Measurements from ENCODE around the gene CRKL. TPM values are rescaled to one million over a fixed set of nuclear protein-coding genes. Genes with fewer than 3 reads are reported as not detected.
"Not testable (repeated sequence)": the region's sequence is repeated elsewhere in the genome, so short reads cannot be mapped to it uniquely, and the experiment has no call there.

Gene CRKL
- total and polyA plus RNA-seq, 9 donors: 36.4 to 56.8 (median 45.2) TPM

DNA sequence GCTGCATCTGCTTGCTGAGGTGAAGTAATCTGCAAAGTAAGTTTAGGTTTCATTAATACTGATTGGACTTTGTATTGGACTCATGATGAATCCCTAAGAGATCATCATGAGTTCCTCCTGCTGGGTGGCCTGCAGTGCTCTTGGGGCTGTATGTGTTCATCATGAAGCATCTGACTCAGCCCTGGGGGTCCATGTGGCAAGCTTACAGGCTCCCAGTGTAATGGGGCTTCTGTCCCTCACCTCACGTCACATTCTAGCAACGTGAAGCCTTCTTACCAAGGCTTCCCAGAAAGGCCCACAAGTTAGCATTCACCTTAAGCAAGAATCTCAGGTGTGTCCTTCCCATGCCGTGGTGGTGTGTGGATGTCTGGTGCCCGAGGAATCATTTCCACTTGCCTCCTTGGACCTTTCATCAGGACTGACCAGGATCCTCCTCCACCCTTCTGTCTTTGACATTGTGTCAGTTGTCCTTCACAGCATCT is 23.7 kb downstream of the CRKL start:
- Histone ChIP-seq H3K27ac (ENCODE audit: low read length) (no peak overlapping the region), H3K36me3 (ENCODE audit: control insufficient read depth, insufficient read depth, low read length) (peaks cover 17% of the 10 kb centered on the region), H3K27me3 (ENCODE audit: control insufficient read depth, insufficient read depth, low read length) (no peaks in the 10 kb centered on the region), H3K4me1 (ENCODE audit: control insufficient read depth, insufficient read depth, low read length) (peaks cover 6% of the 10 kb centered on the region), H3K4me3 (ENCODE audit: low read length) (no peak overlapping the region), H3K9me3 (replicated peaks; ENCODE audit: control insufficient read depth, low read depth, low read length) (no peaks in the 10 kb centered on the region)
- DNase-seq: no peak
- 80% methylated on average over 1 of the region's 4 CpGs for WGBS (ENCODE audit: insufficient coverage)

DNA sequence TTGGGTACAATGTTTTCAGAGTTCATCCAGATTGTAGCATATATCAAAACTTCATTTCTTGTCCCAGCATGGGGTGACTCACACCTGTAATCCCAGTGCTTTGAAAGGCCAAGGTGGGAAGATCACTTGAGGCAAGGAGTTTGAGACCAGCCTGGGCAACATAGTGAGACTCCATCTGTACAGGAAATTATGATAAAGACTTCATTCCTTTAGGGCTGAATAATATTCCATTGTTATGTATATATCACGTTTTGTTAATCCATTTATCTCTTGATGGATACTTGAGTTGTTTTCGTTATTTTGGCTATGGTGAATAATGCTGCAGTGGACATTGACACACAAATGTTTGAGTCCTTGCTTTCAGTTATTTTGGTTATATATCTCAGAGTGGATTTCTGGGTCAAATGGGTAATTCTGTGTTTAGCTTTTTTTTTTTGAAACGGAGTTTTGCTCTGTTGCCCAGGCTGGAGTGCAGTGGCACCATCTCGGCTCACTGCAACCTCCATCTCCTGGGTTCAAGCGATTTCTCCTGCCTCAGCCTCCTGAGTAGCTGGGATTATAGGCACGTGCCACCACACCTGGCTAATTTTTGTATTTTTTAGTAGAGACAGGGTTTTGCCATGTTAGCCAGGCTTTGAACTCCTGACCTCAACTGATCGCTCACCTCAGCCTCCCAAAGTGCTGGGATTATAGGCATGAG is 25.1 kb downstream of the CRKL start:
- not testable (repeated sequence) for H3K27ac ChIP-seq (ENCODE audit: low read length); H3K9me3 ChIP-seq (replicated peaks; ENCODE audit: control insufficient read depth, low read depth, low read length); H3K27me3 ChIP-seq (ENCODE audit: control insufficient read depth, insufficient read depth, low read length); DNase-seq; H3K4me3 ChIP-seq (ENCODE audit: low read length); H3K4me1 ChIP-seq (ENCODE audit: control insufficient read depth, insufficient read depth, low read length)
- 65% methylated on average over 2 of the region's 7 CpGs for WGBS (ENCODE audit: insufficient coverage)
- H3K36me3 ChIP-seq (ENCODE audit: control insufficient read depth, insufficient read depth, low read length): peaks cover 14% of the 10 kb centered on the region

DNA sequence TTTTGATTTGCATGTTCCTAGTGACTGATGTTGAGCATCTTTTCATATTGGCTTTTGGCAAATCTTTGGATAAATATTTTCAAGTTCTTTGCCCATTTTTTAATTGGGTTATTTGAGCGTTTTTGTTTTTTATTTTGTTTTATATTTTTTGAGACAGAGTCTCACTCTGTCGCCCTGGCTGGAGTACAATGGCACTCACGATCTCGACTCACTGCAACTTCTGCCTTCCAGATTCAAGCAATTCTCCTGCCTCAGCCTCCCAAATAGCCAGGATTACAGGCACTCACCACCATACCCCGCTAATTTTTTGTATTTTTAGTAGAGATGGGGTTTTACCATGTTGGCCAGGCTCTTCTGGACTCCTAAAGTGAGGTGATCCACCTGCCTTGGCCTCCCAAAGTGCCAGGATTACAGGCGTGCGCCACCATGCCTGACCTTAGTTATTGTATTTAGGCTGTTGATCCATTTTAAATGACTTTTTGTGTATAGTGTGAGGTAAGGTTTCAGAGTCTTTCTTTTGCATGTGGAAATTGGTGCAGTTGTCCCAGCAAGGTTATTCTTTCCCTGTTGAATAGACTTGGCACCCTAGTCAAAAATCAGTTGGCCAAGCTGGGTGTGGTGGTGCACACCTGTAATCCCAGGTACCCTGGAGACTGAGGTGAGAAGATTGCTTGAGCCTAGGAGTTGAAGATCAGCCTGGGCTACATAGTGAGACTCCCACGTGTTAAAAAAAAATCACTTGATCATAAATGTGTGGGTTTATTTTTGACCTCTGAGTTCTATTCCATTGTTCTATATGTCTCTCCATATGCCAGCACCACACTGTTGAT is 26.1 kb downstream of the CRKL start:
- Histone ChIP-seq H3K36me3 (ENCODE audit: control insufficient read depth, insufficient read depth, low read length) (peaks cover 14% of the 10 kb centered on the region), H3K4me3 (ENCODE audit: low read length) (no peak overlapping the region), H3K4me1 (ENCODE audit: control insufficient read depth, insufficient read depth, low read length) (no peaks in the 10 kb centered on the region), H3K9me3 (replicated peaks; ENCODE audit: control insufficient read depth, low read depth, low read length) (no peaks in the 10 kb centered on the region), H3K27me3 (ENCODE audit: control insufficient read depth, insufficient read depth, low read length) (no peaks in the 10 kb centered on the region), H3K27ac (ENCODE audit: low read length) (no peak overlapping the region)
- DNase-seq: no peak
- WGBS (ENCODE audit: insufficient coverage): 100% methylated on average over 2 of the region's 8 CpGs

- no CpG with 5 or more reads among the region's 1 CpG for WGBS (ENCODE audit: insufficient coverage)
- Histone ChIP-seq H3K9me3 (replicated peaks; ENCODE audit: control insufficient read depth, low read depth, low read length) (no peaks in the 10 kb centered on the region), H3K27me3 (ENCODE audit: control insufficient read depth, insufficient read depth, low read length) (no peaks in the 10 kb centered on the region), H3K4me3 (ENCODE audit: low read length) (no peak overlapping the region), H3K27ac (ENCODE audit: low read length) (no peak overlapping the region), H3K4me1 (ENCODE audit: control insufficient read depth, insufficient read depth, low read length) (no peaks in the 10 kb centered on the region), H3K36me3 (ENCODE audit: control insufficient read depth, insufficient read depth, low read length) (peaks cover 16% of the 10 kb centered on the region)
- no peak for DNase-seq
Observed at GRCh38 chr22:20944042-20944441, 26.8 kb downstream of the CRKL start.

DNA sequence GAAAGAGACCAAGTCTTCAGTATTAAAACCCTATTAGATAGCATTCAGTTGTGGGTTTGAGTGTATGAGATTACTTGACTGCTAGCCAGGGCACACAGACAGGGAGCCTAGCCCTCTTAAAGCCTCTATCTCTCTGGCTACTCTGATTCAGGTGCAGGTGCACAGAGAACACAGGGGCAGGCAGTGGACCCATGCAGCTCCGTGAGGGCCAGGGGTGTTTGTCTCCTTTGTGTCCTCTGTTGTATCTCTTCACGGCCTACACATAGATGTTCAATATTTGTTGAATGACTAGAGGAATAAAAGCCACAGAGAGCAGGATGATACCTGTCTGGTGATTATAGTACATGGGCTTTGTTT is 28.3 kb downstream of the CRKL start:
- Histone ChIP-seq H3K9me3 (replicated peaks; ENCODE audit: control insufficient read depth, low read depth, low read length) (no peaks in the 10 kb centered on the region), H3K36me3 (ENCODE audit: control insufficient read depth, insufficient read depth, low read length) (peaks cover 29% of the 10 kb centered on the region), H3K4me3 (ENCODE audit: low read length) (no peak overlapping the region), H3K4me1 (ENCODE audit: control insufficient read depth, insufficient read depth, low read length) (no peaks in the 10 kb centered on the region), H3K27me3 (ENCODE audit: control insufficient read depth, insufficient read depth, low read length) (no peaks in the 10 kb centered on the region), H3K27ac (ENCODE audit: low read length) (no peak overlapping the region)
- DNase-seq: no peak
- WGBS (ENCODE audit: insufficient coverage): 88% methylated on average over 2 of the region's 2 CpGs

DNA sequence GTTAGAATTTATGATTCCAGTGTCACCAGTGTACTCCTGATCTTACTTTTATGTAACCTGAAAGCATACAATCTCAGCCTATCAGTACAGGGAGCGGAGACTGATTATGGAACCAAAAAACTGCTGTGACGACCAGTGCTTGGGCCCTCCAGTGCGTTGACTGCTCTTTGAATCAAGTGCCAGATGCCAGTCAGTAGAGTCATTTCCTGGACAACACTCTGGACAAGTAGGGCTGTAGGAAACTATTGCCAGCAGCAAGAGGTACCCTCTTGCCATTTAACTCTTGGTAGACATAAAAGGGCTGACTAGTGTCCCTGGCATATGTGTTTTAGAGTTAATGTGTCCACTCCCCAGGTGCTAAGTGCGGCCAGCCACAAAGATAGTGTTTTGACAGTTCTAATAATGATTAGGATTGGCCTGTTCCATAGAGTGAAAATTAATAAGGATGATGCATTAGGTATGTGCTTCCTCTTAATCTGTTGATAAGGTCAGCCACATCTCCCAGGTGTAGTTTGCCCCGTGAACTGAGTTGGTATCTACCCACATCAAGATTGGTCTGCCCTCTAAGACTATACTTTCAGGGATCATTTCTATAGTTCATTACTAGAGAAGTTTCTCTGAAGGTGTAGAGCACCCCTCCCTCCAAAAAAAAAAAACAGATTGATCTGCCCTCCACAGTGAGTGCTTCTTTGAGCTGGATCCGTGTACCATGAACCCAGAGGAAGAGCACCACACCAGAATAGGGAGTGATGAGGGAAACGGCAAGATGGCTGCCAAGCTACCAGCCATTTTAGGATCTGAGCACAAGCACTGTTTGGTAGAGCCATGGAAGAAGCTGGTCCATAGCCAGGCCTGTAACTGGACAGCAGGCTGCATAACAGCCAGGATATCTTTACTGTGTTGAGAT is 29.1 kb downstream of the CRKL start:
- H3K27ac ChIP-seq (ENCODE audit: low read length): no peak overlapping the region
- no peaks in the 10 kb centered on the region for H3K9me3 ChIP-seq (replicated peaks; ENCODE audit: control insufficient read depth, low read depth, low read length)
- WGBS (ENCODE audit: insufficient coverage): 88% methylated on average over 5 of the region's 7 CpGs
- no peak overlapping the region for H3K4me3 ChIP-seq (ENCODE audit: low read length)
- no peaks in the 10 kb centered on the region for H3K4me1 ChIP-seq (ENCODE audit: control insufficient read depth, insufficient read depth, low read length)
- H3K27me3 ChIP-seq (ENCODE audit: control insufficient read depth, insufficient read depth, low read length): no peaks in the 10 kb centered on the region
- peaks cover 37% of the 10 kb centered on the region for H3K36me3 ChIP-seq (ENCODE audit: control insufficient read depth, insufficient read depth, low read length)
- DNase-seq: no peak

DNA sequence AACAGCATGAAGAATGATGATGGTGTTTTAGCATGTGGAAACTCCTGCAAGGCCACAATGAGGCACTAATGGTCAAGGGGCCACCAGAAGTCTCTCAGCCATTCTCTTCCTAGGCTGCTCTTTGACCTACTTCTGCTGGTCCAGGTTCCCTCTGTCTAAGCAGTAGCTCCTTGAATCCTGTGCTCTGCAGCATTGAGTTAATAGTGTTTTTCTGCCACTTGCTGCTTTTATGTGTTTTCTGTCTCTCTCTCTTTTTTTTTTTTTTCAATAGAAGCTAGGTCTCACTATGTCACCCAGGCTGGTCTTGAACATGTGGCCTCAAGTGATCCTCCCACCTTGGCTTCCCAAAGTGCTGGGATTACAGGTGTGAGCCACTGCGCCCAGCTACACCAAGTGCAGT is 29.8 kb downstream of the CRKL start:
- Histone ChIP-seq H3K27me3 (ENCODE audit: control insufficient read depth, insufficient read depth, low read length) (no peaks in the 10 kb centered on the region), H3K9me3 (replicated peaks; ENCODE audit: control insufficient read depth, low read depth, low read length) (no peaks in the 10 kb centered on the region), H3K36me3 (ENCODE audit: control insufficient read depth, insufficient read depth, low read length) (peaks cover 43% of the 10 kb centered on the region), H3K4me1 (ENCODE audit: control insufficient read depth, insufficient read depth, low read length) (no peaks in the 10 kb centered on the region), H3K4me3 (ENCODE audit: low read length) (no peak overlapping the region), H3K27ac (ENCODE audit: low read length) (no peak overlapping the region)
- WGBS (ENCODE audit: insufficient coverage): no CpG with 5 or more reads among the region's 1 CpG
- DNase-seq: no peak

DNA sequence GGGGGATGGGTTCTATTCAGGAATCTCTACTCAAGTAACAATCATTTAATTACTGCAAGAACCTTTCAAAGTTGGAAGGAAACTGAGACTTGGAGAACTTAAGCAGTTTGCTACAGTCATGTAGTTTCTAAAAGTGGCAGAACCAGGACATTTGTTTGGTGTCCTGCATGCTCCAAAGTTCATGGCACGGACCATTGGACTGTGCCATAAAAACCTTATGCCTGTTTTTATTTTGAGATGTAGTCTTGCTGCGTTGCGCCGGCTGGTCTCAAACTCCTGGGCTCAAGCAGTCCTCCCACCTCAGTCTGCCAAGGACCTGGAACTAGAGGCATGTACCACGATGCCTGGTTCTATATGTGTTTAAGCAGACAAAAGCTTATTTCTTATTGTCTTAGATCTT is 31.2 kb downstream of the CRKL start:
- Histone ChIP-seq H3K4me1 (ENCODE audit: control insufficient read depth, insufficient read depth, low read length) (peaks cover 7% of the 10 kb centered on the region), H3K4me3 (ENCODE audit: low read length) (no peak overlapping the region), H3K36me3 (ENCODE audit: control insufficient read depth, insufficient read depth, low read length) (peaks cover 51% of the 10 kb centered on the region), H3K27me3 (ENCODE audit: control insufficient read depth, insufficient read depth, low read length) (no peaks in the 10 kb centered on the region), H3K9me3 (replicated peaks; ENCODE audit: control insufficient read depth, low read depth, low read length) (no peaks in the 10 kb centered on the region), H3K27ac (ENCODE audit: low read length) (no peak overlapping the region)
- DNase-seq: no peak
- 87% methylated on average over 3 of the region's 5 CpGs for WGBS (ENCODE audit: insufficient coverage)

DNA sequence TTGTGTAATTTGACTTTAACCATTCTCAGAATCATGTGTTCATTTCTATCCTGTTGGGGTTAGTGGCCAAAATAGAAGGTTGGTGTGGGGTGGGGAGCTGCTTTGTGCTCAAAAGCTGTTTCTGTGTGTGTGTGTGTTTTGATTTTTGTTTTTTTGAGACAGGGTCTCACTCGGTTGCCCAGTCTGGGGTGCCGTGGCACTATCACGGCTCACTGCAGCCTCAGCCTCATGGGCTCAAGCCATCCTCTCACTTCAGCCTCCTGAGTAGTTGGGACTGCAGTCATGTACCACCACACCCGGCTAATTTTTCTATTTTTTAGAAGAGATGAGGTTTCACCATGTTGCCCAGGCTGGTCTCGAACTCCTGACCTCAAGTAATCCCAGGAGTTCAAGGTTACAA is 31.8 kb downstream of the CRKL start:
- H3K36me3 ChIP-seq (ENCODE audit: control insufficient read depth, insufficient read depth, low read length): peaks cover 56% of the 10 kb centered on the region
- no CpG with 5 or more reads among the region's 5 CpGs for WGBS (ENCODE audit: insufficient coverage)

GRCh38 chr22:20949698-20950183 is 32.5 kb downstream of the CRKL start:
- Histone ChIP-seq H3K4me1 (ENCODE audit: control insufficient read depth, insufficient read depth, low read length) (peaks cover 7% of the 10 kb centered on the region), H3K27ac (ENCODE audit: low read length) (no peak overlapping the region), H3K27me3 (ENCODE audit: control insufficient read depth, insufficient read depth, low read length) (no peaks in the 10 kb centered on the region), H3K36me3 (ENCODE audit: control insufficient read depth, insufficient read depth, low read length) (peaks cover 61% of the 10 kb centered on the region), H3K4me3 (ENCODE audit: low read length) (no peak overlapping the region), H3K9me3 (replicated peaks; ENCODE audit: control insufficient read depth, low read depth, low read length) (no peaks in the 10 kb centered on the region)
- no peak for DNase-seq
- WGBS (ENCODE audit: insufficient coverage): 84% methylated on average over 7 of the region's 13 CpGs

More for the DNA sequence above, 31.8 kb downstream of the CRKL start:
- Histone ChIP-seq H3K27me3 (ENCODE audit: control insufficient read depth, insufficient read depth, low read length) (no peaks in the 10 kb centered on the region), H3K9me3 (replicated peaks; ENCODE audit: control insufficient read depth, low read depth, low read length) (no peaks in the 10 kb centered on the region), H3K4me3 (ENCODE audit: low read length) (no peak overlapping the region), H3K4me1 (ENCODE audit: control insufficient read depth, insufficient read depth, low read length) (peaks cover 7% of the 10 kb centered on the region), H3K27ac (ENCODE audit: low read length) (no peak overlapping the region)
- no peak for DNase-seq

All from muscle of leg (tissue), 11 donors.